ENCODE data around the gene EPC2. TPM values are rescaled to one million over a fixed set of nuclear protein-coding genes. Genes with fewer than 3 reads are reported as not detected.

Gene EPC2
- total RNA-seq, 6 experiments from 2014 or later: 7.7 to 13.3 (median 8.8) TPM

DNA sequence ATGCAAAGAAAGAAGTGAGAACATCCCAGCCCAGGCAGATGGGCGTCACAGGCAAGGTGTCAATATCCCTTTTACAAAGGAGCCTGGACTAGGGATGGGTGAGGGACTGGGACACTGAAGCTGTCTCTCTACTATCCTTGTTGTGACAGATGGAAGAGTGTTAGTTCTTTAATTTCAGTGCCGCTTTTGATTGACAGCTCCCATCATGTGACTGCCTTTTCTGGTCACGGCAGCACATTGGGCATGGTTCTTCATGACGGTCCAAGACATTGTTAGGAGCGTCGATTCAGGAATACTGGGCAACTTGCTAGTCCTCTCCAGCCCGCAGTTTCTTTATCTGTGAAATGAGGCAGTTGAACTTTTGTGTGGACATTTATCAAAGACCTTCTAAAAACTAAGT is 188.1 kb downstream of the EPC2 start:
- TF ChIP-seq POLR2A (IDR thresholded peaks at IDR 0.05): no peak
- TF ChIP-seq, protein P1, sequence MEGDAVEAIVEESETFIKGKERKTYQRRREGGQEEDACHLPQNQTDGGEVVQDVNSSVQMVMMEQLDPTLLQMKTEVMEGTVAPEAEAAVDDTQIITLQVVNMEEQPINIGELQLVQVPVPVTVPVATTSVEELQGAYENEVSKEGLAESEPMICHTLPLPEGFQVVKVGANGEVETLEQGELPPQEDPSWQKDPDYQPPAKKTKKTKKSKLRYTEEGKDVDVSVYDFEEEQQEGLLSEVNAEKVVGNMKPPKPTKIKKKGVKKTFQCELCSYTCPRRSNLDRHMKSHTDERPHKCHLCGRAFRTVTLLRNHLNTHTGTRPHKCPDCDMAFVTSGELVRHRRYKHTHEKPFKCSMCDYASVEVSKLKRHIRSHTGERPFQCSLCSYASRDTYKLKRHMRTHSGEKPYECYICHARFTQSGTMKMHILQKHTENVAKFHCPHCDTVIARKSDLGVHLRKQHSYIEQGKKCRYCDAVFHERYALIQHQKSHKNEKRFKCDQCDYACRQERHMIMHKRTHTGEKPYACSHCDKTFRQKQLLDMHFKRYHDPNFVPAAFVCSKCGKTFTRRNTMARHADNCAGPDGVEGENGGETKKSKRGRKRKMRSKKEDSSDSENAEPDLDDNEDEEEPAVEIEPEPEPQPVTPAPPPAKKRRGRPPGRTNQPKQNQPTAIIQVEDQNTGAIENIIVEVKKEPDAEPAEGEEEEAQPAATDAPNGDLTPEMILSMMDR (IDR thresholded peaks at IDR 0.05): no peak
- 88% methylated on average over 6 of the region's 7 CpGs for WGBS (ENCODE audit: insufficient coverage, low coverage, low lambda C conversion rate, missing lambda C conversion rate)

More for the DNA sequence above, 188.1 kb downstream of the EPC2 start:
- intact Hi-C loops (cut with DNase I): no loop called here
- no peaks in the 10 kb centered on the region for H3K27me3 ChIP-seq
- ATAC-seq: no peak
- no peak overlapping the region for H3K4me3 ChIP-seq
- DNase-seq: no peak
- no peaks in the 10 kb centered on the region for H3K4me1 ChIP-seq
- no peaks in the 10 kb centered on the region for H3K9me3 ChIP-seq
- H3K36me3 ChIP-seq: no peaks in the 10 kb centered on the region
- H3K27ac ChIP-seq: no peak overlapping the region

Small RNA genes lying within 50 kb of the gene (small RNA-seq; reads per million reads assigned to genes)
- gene RNU2-9P (0 reads per million in 2 experiments), gene RPS29P8 (0 reads per million in 2 experiments)

Other genes with a start within 250 kb of the EPC2 start
- 1 to 10 TPM in 1 of 6 experiments, under 1 TPM in 5; 0.07 to 1.1 (median 0.34) TPM for gene KIF5C, start 230.5 kb downstream of the EPC2 start, total RNA-seq